Activated CD8-positive, alpha-beta T cell treated with anti-CD3 and anti-CD28 coated beads for 36 hours (primary cell): ENCODE measurements around the gene CHST1. TPM values are rescaled to one million over a fixed set of nuclear protein-coding genes. Genes with fewer than 3 reads are reported as not detected.

Source experiments
- ATAC-seq: fragments of 200-7000 bp; cut with Tn5 transposase; one replicate; pipeline ENCODE4 v1.10.0; 2021; ENCODE audit warnings: mild to moderate bottlenecking, moderate library complexity
- CTCF ChIA-PET: fragments of 350-600 bp; sonication (Branson Sonifier 250); formaldehyde crosslinking; loops from one replicate; lab custom pipeline; 2021; ENCODE audit warnings: antibody characterized with exemption; lab: Charles Lee
- POLR2A ChIA-PET: fragments of 350-600 bp; sonication (Branson Sonifier 250); formaldehyde crosslinking; loops from one replicate; lab custom pipeline; 2021; ENCODE audit warnings: antibody characterized with exemption; lab: Charles Lee
- DNase-seq: peaks from one replicate; pipeline ENCODE4 v3.0.0-alpha.2; 2020
- H3K27ac Mint-ChIP-seq: one replicate; pipeline ENCODE4 v1.8.0; 2021; ENCODE audit warnings: mild to moderate bottlenecking, mixed read lengths
- H3K27me3 Mint-ChIP-seq: one replicate; pipeline ENCODE4 v1.8.0; 2021; ENCODE audit warnings: mixed read lengths
- H3K36me3 Mint-ChIP-seq: one replicate; pipeline ENCODE4 v1.8.0; 2021; ENCODE audit warnings: low read depth, mixed read lengths
- H3K4me1 Mint-ChIP-seq: one replicate; pipeline ENCODE4 v1.8.0; 2021; ENCODE audit warnings: low read depth, mixed read lengths
- H3K4me3 Mint-ChIP-seq: one replicate; pipeline ENCODE4 v1.8.0; 2021; ENCODE audit warnings: mild to moderate bottlenecking, moderate library complexity, mixed read lengths
- H3K9me3 Mint-ChIP-seq: one replicate; pipeline ENCODE4 v1.8.0; 2021; ENCODE audit warnings: mixed read lengths
- CTCF ChIP-seq: fragments of 200-600 bp; IDR thresholded peaks from one replicate; pipeline ENCODE4 v1.8.0; 2022; ENCODE audit warnings: antibody characterized with exemption, mild to moderate bottlenecking
- intact Hi-C: fragments of 100-400 bp; cut with micrococcal nuclease; formaldehyde crosslinking; loops from one replicate; pipeline ENCODE4 v1.10.0; 2022
- total RNA-seq, 2 experiments: library from RNA; stranded (reverse); gene quantifications; one replicate each; pipeline ENCODE4 v1.2.3, GENCODE V29; 2021

The CHST1 gene
- total RNA-seq, 2 experiments from 2014 or later = not detected

- ATAC-seq (no peak), DNase-seq (no peak)
- CTCF ChIA-PET = no interaction called here
- H3K4me1 Mint-ChIP-seq = no peaks in the 10 kb centered on the region
- no peaks in the 10 kb centered on the region for H3K27me3 Mint-ChIP-seq
- intact Hi-C loops = no loop called here
- TF ChIP-seq CTCF = no peak
- POLR2A ChIA-PET = no interaction called here
- no peaks in the 10 kb centered on the region for H3K9me3 Mint-ChIP-seq
- no peaks in the 10 kb centered on the region for H3K36me3 Mint-ChIP-seq
- H3K27ac Mint-ChIP-seq = no peak overlapping the region
- no peak overlapping the region for H3K4me3 Mint-ChIP-seq
Measured at GRCh38 chr11:45674481-45675190, 9.2 kb upstream of the CHST1 start.

- POLR2A ChIA-PET = no interaction called here
- Mint-ChIP-seq H3K27me3 (peaks cover 4% of the 10 kb centered on the region), H3K4me1 (no peaks in the 10 kb centered on the region), H3K4me3 (no peak overlapping the region), H3K27ac (no peak overlapping the region), H3K36me3 (no peaks in the 10 kb centered on the region), H3K9me3 (no peaks in the 10 kb centered on the region)
- DNase-seq (no peak), ATAC-seq (no peak)
- TF ChIP-seq CTCF = no peak
- CTCF ChIA-PET = interaction anchor here (0.9 kb wide), 1 partner anchor 98 kb away, joined by 4 read pairs; no protein-coding TSS in a partner anchor
- intact Hi-C loops = no loop called here
Measured at GRCh38 chr11:45673441-45673840, 8.0 kb upstream of the CHST1 start.

- CTCF ChIA-PET = interaction anchor here (1.1 kb wide), 1 partner anchor 18 kb away, joined by 4 read pairs; no protein-coding TSS in a partner anchor
- DNase-seq (no peak), ATAC-seq (no peak)
- intact Hi-C loops = no loop called here
- H3K9me3 Mint-ChIP-seq = no peaks in the 10 kb centered on the region
- H3K4me1 Mint-ChIP-seq = no peaks in the 10 kb centered on the region
- H3K27ac Mint-ChIP-seq = no peak overlapping the region
- POLR2A ChIA-PET = no interaction called here
- H3K4me3 Mint-ChIP-seq = no peak overlapping the region
- TF ChIP-seq CTCF = no peak
- peaks cover 8% of the 10 kb centered on the region for H3K27me3 Mint-ChIP-seq
- H3K36me3 Mint-ChIP-seq = no peaks in the 10 kb centered on the region
Measured at GRCh38 chr11:45672593-45672992, 7.2 kb upstream of the CHST1 start.

- no peaks in the 10 kb centered on the region for H3K9me3 Mint-ChIP-seq
- intact Hi-C loops = no loop called here
- POLR2A ChIA-PET = no interaction called here
- no peaks in the 10 kb centered on the region for H3K36me3 Mint-ChIP-seq
- no peak for TF ChIP-seq CTCF
- peaks cover 17% of the 10 kb centered on the region for H3K27me3 Mint-ChIP-seq
- H3K27ac Mint-ChIP-seq = no peak overlapping the region
- ATAC-seq (no peak), DNase-seq (no peak)
- H3K4me3 Mint-ChIP-seq = no peak overlapping the region
- CTCF ChIA-PET = interaction anchor here (1.1 kb wide), 1 partner anchor 17 kb away, joined by 4 read pairs; no protein-coding TSS in a partner anchor
- H3K4me1 Mint-ChIP-seq = no peaks in the 10 kb centered on the region
Measured at GRCh38 chr11:45671246-45672171, 6.1 kb upstream of the CHST1 start.
